Left hindlimb (tissue), 1 donor: Measurements from ENCODE around the gene GMDS.

Source experiments
- DNase-seq: peaks from one replicate; pipeline ENCODE4 v3.0.0-alpha.2; 2018

The GMDS gene

GRCh38 chr6:1820714-1821113 is 424.7 kb downstream of the GMDS start:
- no peak for DNase-seq

- no peak for DNase-seq
Observed at GRCh38 chr6:1820165-1820564, 425.2 kb downstream of the GMDS start.

GRCh38 chr6:1819007-1819406 is 426.4 kb downstream of the GMDS start:
- DNase-seq: no peak

- DNase-seq: no peak
Observed at GRCh38 chr6:1817033-1817761, 428.2 kb downstream of the GMDS start.

- DNase-seq: no peak
Observed at GRCh38 chr6:1815827-1816452, 429.5 kb downstream of the GMDS start.

- DNase-seq: no peak
Observed at GRCh38 chr6:1814279-1814678, 431.1 kb downstream of the GMDS start.

GRCh38 chr6:1812487-1812886 is 432.9 kb downstream of the GMDS start:
- no peak for DNase-seq

GRCh38 chr6:1812034-1812433 is 433.4 kb downstream of the GMDS start:
- no peak for DNase-seq

GRCh38 chr6:1810880-1811279 is 434.5 kb downstream of the GMDS start:
- no peak for DNase-seq

- no peak for DNase-seq
Observed at GRCh38 chr6:1809291-1809988, 436.0 kb downstream of the GMDS start.

GRCh38 chr6:1806935-1807334 is 438.5 kb downstream of the GMDS start:
- DNase-seq: no peak

- DNase-seq: no peak
Observed at GRCh38 chr6:1802491-1803395, 442.7 kb downstream of the GMDS start.

- DNase-seq: peak; percentile 71
Observed at GRCh38 chr6:1801401-1801800, 444.0 kb downstream of the GMDS start.

GRCh38 chr6:1800845-1801244 is 444.6 kb downstream of the GMDS start:
- DNase-seq: no peak

GRCh38 chr6:1798965-1799325 is 446.5 kb downstream of the GMDS start:
- no peak for DNase-seq

GRCh38 chr6:1798303-1798964 is 447.0 kb downstream of the GMDS start:
- DNase-seq: no peak

- DNase-seq: no peak
Observed at GRCh38 chr6:1797801-1798200, 447.6 kb downstream of the GMDS start.

GRCh38 chr6:1796706-1797529 is 448.5 kb downstream of the GMDS start:
- DNase-seq: no peak

- DNase-seq: no peak
Observed at GRCh38 chr6:1795910-1796309, 449.5 kb downstream of the GMDS start.

- DNase-seq: no peak
Observed at GRCh38 chr6:1792989-1793388, 452.4 kb downstream of the GMDS start.

- DNase-seq: no peak
Observed at GRCh38 chr6:1790684-1791083, 454.7 kb downstream of the GMDS start.

GRCh38 chr6:1789092-1789491 is 456.3 kb downstream of the GMDS start:
- DNase-seq: no peak
